Embryonic facial prominence (tissue), 1 donor: ENCODE data around the gene ANKEF1.

Experiments
- DNase-seq: peaks from one replicate; pipeline ENCODE4 v3.0.0-alpha.2; 2016; ENCODE audit errors: extremely low spot score

Gene ANKEF1

DNA sequence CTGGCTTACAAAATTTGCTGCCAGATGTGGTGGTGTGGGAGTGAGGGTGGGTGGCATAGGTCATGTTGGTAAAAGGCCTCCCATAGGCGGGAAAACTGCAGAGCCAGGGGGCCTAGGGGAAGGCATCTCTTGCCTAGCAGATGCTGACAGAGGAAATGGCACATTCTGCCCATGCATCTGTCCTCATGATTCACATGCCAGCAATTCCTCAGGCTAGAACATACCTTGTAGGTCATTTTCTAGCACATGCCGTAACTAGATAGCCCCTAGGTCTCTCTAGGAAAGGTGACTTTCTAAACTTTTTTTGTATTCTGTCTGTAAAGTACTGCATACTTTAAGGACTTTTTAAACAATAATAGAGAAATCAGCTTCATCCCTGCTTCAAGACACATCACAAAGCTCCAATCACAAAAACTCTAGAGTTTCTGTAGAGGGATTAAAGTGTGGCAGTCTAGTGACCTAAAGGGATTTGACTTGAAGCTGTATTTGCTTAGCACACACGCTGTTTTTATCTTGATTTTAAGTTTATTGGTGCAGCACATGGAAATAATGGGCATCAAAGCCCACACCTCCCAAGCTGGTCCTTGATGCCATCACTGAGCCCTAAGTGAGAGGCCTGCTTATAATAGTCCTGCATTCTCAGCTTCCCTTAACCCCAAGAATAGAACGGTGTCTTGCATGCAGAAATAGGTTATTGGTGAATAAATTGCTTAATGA is 55.2 kb downstream of the ANKEF1 start:
- DNase-seq, result no peak

DNA sequence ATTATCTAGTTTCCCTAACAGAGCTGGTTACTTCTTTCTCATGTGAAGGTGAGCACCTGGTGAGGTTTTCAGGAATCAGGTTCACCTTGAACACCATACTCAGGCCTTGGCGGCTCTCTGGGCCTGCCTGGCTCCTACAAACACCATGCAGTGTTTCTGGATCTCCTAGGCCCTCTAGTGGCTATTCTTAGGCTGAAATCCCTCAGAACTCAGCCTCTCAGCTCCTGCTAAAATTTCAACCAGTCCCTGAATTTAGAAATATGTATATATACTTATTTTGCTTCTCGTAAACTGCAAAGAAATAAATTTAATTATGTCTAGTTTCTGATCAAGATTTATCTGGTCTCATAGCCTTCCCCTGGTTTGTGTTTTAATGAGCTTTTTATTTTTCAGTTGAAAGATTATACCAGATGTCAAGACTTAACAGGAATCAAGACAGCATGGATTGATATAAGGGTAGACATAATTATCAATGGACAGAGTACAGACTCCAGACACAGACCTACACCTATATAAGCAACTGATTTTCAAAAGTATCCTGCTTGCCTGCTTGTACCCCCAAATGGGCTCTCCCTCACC is 55.9 kb downstream of the ANKEF1 start:
- no peak for DNase-seq

DNA sequence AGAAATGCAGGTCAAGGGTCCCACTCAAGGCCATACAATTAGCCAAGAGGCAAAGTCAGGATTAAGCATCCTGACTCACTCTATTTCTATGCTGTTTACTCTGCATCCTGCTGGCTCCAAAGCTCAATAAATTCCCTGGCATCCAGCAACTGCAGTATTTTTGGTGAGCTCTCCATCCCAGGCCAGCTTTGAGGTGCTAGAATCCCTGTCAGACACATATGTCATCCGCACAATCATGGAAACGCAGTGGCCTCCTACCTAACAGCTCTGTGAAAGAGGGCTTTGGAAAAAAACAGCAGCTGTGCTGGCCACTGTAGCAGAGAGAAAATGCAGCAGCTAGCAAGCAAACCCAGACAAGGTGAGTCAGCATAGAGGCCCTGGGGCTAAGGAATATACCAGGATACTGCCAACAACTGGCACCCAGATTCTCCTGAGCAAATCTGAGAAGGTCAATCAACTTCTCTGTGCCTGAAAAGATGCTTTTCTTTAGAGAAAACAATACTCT is 58.4 kb downstream of the ANKEF1 start:
- DNase-seq, result no peak

DNA sequence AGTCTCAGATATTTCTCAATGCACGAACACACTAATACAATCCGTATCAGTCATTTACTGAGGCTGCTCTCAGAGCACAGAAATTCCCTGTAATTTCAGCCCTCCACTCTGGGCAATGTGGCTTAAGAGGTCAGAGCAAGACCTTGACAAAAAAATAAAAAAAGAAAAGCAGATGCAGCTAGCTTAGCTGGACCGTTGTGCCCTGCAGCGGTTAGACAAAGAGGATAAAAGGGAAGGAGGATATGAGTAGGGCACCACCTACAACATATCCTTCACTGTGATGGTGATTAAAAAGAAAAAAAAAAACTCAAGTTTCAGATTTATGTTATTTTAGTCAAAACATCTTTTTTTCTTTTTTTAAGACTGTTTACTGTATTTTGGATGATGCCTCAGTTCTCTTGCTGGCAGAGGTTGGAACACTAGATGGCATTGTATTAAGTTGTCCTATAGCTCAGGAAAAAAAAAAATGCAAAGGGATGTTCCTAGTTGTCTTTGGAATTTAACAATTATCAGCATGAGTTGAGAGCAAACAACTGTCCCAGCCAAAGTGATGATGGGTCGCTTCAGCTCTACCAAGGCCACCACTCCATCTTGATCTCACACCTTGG is 59.9 kb downstream of the ANKEF1 start:
- DNase-seq, result no peak

DNA sequence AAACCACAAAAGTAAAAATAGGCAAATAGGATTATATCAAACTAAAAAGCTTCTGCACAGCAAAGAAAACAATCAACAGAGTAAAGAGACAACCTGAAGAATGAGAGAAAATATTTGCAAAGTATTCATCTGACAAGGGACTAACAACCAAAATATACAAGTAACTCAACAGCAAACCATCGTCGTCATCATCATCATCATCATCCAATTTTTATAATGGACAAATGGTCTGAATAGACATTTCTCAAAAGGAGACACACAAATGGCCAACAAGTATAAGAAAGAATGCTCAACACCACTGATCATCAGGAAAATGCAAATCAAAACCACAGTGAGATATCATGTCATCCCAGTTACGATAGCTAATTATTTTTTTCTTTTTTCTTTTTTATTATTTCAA is 62.0 kb downstream of the ANKEF1 start:
- no peak for DNase-seq

DNA sequence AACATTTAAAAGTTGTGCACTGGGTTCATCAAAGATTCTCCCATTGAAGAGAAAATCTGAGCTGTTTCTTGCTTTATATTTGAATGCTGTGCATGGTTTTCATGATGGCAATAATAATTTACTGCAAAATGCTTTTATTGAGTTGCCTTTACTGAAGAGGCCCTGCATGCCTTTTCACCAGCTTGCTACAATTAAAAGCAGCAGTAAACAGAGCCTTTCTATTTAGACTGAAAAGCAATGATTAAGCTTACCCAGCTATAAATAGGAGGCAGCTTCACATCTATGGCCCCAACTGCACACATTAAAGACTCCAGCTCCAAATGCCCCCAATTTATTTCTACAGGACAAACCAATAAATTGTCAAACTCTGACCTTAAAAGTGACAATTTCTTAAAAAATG is 70.3 kb downstream of the ANKEF1 start:
- DNase-seq, result no peak
